HG02588 (cell line): ENCODE results near the gene OR6J1.
"Not testable (repeated sequence)": the region's sequence is repeated elsewhere in the genome, so short reads cannot be mapped to it uniquely, and the experiment has no call there.

Experiments used
- ATAC-seq: cut with Tn5 transposase; IDR thresholded peaks from one replicate; pipeline ENCODE4 v1.9.1; 2021; ENCODE audit warnings: mild to moderate bottlenecking, moderate library complexity; ENCODE audit not compliant: unreplicated experiment

The OR6J1 gene

GRCh38 chr14:22644305-22644635 lies at the start of gene OR6J1:
Gene OR6J1, minus strand, starts transcription at chr14:22644352. Its CDS starts 9,541 bp downstream, at chr14:22634811.
- no peak for ATAC-seq

- no peak for ATAC-seq
Observed at GRCh38 chr14:22692194-22692593, 48.0 kb upstream of the OR6J1 start.

GRCh38 chr14:22691171-22691570 lies 47.0 kb upstream of the OR6J1 start:
- ATAC-seq, result no peak

DNA sequence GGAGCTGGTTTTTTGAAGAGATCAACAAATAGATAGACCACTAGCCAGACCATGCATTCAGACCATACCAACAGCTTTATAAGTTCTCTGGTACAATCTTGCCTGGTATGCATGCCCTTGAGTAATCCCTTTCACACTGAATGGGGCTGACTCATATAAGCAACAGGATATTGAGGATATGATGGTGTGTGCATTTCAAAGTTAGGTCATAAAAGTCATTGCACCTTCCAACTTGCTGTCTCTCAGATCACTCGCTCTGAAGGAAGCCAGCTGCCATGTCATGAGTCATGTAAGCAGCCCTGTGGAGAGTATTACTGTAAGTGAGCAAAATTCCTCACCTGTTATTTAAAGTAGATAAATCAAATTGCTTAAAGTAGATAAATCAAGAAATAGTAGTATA lies 45.0 kb upstream of the OR6J1 start:
- no peak for ATAC-seq

DNA sequence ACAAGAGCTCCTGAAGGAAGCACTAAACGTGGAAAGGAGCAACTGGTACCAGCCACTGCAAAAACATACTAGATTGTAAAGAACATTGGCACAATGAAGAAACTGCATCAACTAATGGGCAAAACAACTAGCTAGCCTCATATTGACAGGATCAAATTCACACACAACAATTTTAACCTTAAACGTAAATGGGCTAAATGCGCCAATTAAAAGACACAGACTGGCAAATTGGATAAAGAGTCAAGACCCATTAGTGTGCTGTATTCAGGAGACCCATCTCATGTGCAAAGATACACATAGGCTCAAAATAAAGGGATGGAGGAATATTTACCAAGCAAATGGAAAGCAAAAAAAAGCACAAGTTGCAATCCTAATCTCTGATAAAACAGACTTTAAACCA lies 43.8 kb upstream of the OR6J1 start:
- not testable (repeated sequence) for ATAC-seq

DNA sequence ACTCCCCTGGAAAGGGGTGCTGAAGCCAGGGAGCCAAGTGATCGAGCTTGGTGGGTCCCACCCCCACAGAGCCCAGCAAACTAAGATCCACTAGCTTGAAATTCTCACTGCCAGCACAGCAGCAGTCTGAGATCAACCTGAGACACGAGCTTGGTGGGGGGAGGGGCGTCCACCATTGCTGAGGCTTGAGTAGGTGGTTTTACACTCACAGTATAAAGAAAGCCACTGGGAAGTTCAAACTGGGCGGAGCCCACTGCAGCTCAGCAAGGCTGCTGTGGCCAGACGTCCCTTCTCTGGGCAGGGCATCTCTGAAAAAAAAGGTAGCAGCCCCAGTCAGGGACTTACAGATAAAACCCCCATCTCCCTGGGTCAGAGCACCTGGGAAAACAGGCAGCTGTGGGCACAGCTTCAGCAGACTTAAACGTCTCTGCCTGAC lies 42.0 kb upstream of the OR6J1 start:
- ATAC-seq, result not testable (repeated sequence)

GRCh38 chr14:22685467-22685866 lies 41.3 kb upstream of the OR6J1 start:
- ATAC-seq, result no peak

- not testable (repeated sequence) for ATAC-seq
Observed at GRCh38 chr14:22683428-22683827, 39.3 kb upstream of the OR6J1 start.

GRCh38 chr14:22678221-22678620 lies 34.1 kb upstream of the OR6J1 start:
- ATAC-seq, result no peak

GRCh38 chr14:22677551-22677950 lies 33.4 kb upstream of the OR6J1 start:
- ATAC-seq, result not testable (repeated sequence)

- no peak for ATAC-seq
Observed at GRCh38 chr14:22671622-22672021, 27.5 kb upstream of the OR6J1 start.

DNA sequence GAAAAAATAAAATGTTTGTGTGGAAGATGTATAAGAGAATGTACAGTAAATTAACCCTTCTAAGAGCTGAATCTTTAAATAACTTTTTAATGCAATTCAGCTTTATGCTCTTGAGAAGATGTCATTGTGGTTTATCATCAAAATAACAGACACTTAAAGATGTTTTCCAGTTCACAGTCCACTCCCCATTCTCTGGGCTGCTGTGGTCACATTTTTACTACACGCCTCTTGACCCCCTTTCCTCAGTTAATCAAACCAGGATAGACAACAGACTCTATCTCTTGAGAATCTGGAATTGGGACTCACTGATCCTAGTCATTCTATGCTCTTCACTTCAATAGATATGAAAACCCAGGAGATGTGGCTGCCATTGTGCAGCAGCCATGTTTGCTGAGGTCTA lies 24.7 kb upstream of the OR6J1 start:
- ATAC-seq, result no peak

DNA sequence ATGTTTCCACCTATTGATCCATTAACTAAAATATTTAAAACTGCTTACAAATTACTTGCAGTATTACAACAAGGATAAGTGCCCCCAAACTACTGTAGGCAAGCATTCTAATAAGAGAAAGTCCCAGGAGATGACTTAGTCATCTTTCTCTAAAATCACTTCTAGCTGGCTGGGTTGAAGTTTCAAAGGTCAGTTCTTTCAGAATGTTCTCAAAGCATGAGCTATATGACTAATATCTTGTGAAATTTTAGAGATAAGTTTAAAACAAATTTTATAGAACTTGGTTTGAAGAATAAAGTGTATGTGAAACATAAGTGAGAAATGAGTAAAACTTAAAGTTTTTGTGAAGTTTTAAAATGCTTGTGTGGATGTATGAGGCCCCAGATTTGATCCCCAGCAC lies 24.3 kb upstream of the OR6J1 start:
- no peak for ATAC-seq

- ATAC-seq, result no peak
Observed at GRCh38 chr14:22667881-22668280, 23.7 kb upstream of the OR6J1 start.

GRCh38 chr14:22666203-22666893 lies 22.2 kb upstream of the OR6J1 start:
- ATAC-seq, result no peak

DNA sequence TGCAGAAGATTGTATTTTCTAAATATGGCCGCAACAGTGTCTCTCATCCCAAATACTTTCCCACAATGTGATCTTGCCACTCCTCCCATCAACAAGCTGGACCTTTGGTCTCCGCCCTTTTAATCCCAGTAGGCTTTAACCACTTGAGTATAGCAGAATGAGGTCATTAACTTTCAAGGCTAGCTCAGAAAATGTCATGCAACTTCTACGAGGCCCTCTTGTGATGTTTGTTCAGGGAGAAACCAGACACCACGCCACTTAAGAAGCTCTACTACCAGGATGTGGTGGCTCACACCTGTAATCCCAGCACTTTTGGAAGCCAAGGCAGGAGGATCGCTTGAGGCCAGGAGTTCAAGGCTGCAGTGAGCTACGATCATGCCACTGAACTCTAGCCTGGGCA lies 20.1 kb upstream of the OR6J1 start:
- ATAC-seq, result no peak

DNA sequence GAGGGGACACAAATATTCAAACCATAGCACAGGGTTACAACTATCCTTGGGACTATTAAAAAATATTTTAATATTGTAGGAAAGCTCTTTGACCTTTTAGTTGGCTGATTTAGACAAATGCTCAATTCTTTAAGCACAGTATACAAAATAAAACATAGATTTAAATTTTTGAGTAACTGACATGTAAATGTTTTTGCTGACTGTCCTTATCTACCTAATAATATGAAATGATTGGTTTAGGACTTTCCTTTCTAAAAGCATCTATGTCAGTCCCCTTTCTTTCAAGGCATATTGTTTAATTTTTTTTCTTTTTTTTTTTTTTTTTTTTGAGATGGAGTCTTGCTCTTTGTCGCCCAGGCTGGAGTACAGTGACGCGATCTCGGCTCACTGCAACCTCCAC lies 16.5 kb upstream of the OR6J1 start:
- no peak for ATAC-seq

GRCh38 chr14:22658946-22659345 lies 14.8 kb upstream of the OR6J1 start:
- no peak for ATAC-seq

DNA sequence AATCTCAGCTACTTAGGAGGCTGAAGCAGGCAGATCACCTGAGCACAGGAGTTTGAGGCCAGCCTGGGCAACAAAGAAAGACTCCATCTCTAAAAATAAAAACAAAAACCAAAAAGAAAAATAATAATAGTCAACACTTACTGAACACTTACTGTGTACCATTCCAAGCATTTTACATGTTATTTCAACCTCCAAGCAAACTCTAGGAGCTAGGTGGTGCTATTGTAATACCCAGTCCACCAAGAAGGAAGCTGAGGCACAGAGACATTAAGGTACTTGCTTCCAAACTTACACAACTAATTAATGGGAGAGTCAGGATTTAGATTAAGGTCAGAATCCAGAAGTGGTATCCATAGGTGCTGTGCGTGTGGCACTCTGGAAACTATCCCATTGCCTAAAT lies 13.7 kb upstream of the OR6J1 start:
- no peak for ATAC-seq

DNA sequence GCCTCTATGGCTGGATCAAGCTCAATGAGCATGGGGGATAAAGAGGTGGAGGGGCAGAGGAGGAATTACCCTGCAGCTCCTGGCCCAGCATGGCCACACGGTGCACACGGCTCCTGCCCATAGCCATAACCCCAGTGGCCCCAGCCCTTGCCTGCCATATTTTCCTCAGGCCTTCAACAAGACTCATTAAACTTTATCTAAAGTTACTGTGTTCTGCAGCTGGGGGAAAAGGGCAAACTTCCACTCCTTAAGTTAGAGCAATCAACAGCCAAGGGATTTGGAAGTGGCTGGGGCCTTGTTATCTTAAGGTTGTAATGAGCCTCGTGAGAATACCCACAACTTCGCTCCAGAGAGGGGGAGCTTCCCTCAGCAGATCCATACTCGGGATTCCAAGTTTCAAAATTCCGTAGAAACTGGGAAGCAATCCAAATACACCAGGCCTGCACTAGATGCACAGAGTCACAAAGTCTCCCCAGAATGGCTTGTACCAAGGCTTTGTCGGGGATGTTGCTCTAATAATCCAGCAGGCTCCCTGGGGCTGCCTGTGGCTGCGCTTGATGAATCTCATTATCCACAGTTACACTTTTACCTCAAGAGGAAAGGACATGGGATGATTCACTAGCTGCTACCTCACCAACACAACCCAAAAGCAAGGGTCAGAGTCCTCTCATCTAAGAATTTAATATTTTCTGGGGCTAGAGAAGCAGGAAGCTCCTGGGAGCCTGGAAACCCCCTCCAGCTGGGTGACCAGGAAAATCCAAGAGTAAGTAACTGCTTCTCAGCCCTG lies 13.0 kb upstream of the OR6J1 start:
- ATAC-seq, result no peak

GRCh38 chr14:22656226-22656625 lies 12.1 kb upstream of the OR6J1 start:
- ATAC-seq, result no peak

DNA sequence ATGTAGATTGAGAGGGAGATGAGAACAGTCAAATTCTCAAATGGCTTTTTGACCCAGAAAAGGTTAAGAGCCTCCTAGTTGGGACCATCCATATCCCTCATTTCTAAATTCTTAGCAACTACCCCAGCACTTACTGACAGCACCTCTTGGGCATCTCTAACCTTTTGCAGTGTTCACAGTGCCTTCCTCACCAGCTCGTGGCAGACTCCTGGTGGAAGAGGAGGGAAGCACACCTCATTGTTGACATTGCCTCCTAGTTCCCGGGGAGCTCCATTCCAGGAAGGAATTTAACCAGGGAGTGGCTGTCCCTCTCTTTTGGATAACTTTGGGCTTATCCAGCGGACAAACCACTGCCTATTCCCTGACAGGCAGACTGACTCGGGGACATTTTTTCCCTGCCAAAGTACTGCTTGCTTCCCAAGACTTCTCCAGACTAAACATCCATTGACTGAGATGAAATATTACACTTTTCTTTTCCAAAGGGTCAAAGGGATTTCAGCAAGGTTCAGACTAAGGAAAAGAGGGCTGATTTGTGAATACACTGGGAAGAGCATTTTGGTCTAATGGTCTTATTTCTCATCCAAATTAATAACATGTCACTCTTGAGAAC lies 9.0 kb upstream of the OR6J1 start:
- ATAC-seq, result no peak
